Measurements from ENCODE around the gene EPHA8.

The EPHA8 gene

DNA sequence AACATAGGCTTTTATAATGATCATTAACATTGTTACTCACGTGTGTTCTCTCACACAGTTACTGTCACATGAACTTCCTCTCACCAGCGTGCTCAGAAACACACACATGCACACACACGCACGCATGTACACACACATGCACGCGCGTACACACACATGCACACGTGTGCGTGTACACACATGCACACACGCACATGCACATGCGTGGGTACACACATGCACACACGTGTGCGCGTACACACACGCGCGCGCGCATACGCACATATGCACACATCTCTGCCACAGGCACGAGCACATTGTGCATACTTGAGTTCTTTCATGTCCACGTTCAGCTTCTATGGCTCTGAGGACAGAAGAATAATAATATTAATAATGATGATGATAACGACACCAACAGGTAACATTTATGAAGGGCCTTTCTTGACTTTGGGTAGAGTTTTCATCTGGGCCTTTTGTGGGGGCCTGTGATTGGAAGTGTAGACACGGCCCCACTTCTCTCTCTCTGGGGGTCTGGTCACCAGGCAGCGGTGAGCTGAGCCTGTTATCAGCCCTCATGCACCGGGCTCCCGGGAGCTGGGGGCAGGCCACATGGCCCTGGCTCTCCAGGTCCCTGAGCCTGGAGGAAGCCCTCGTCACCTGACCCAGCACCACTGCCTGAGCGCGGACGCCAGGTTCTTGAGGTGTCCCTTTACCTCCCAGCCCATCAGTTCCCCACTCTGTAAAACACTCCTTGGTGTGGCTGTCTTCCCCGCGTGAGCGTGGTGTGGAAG is 7.0 kb downstream of the EPHA8 start:
- Histone ChIP-seq H3K4me3 (ENCODE audit: low read length) (no peak overlapping the region), H3K9ac (ENCODE audit: low read depth, low read length) (no peak overlapping the region), H3K27ac (ENCODE audit: low read length) (no peak overlapping the region), H3K27me3 (ENCODE audit: insufficient read depth, low read length) (peaks cover 5% of the 10 kb centered on the region), H3K4me1 (ENCODE audit: insufficient read depth, low read length) (no peaks in the 10 kb centered on the region), H3K36me3 (ENCODE audit: insufficient read depth, low read depth, low read length) (no peaks in the 10 kb centered on the region), H3K9me3 (ENCODE audit: insufficient read depth, low read depth, low read length) (no peaks in the 10 kb centered on the region)

- Histone ChIP-seq H3K36me3 (ENCODE audit: insufficient read depth, low read depth, low read length) (no peaks in the 10 kb centered on the region), H3K4me1 (ENCODE audit: insufficient read depth, low read length) (no peaks in the 10 kb centered on the region), H3K4me3 (ENCODE audit: low read length) (no peak overlapping the region), H3K27me3 (ENCODE audit: insufficient read depth, low read length) (no peaks in the 10 kb centered on the region), H3K9me3 (ENCODE audit: insufficient read depth, low read depth, low read length) (no peaks in the 10 kb centered on the region), H3K27ac (ENCODE audit: low read length) (no peak overlapping the region), H3K9ac (ENCODE audit: low read depth, low read length) (no peak overlapping the region)
Measured at GRCh38 chr1:22572818-22573217, 9.5 kb downstream of the EPHA8 start.

DNA sequence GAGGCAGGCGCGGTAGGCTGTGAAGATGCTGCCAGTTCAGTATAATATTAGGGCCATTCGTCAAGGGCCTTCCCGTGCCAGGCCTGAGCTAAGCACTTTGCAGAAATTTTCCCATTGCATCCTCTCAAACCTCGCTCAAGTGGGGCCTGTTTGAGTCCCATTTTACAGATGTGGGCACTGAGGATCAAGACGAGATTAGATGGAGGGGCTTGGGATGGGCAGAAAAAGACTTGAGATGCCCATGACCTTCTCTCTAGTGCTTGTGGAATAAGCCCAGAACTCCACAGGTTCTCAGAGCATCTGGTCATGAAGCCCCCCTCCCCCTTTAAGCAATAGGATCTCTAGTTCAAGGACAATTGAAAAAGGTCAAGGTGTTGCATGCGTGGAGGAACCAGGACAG is 9.9 kb downstream of the EPHA8 start:
- Histone ChIP-seq H3K36me3 (ENCODE audit: insufficient read depth, low read depth, low read length) (no peaks in the 10 kb centered on the region), H3K9me3 (ENCODE audit: insufficient read depth, low read depth, low read length) (peaks cover under 1% of the 10 kb centered on the region; the same call in 1 of the 2 replicates), H3K27me3 (ENCODE audit: insufficient read depth, low read length) (no peaks in the 10 kb centered on the region), H3K4me3 (ENCODE audit: low read length) (no peak overlapping the region), H3K27ac (ENCODE audit: low read length) (no peak overlapping the region), H3K9ac (ENCODE audit: low read depth, low read length) (no peak overlapping the region), H3K4me1 (ENCODE audit: insufficient read depth, low read length) (no peaks in the 10 kb centered on the region)

- H3K27ac ChIP-seq (ENCODE audit: low read length), result no peak overlapping the region
- H3K9ac ChIP-seq (ENCODE audit: low read depth, low read length), result no peak overlapping the region
- H3K4me1 ChIP-seq (ENCODE audit: insufficient read depth, low read length), result no peaks in the 10 kb centered on the region
- no peaks in the 10 kb centered on the region for H3K27me3 ChIP-seq (ENCODE audit: insufficient read depth, low read length)
- no peak overlapping the region for H3K4me3 ChIP-seq (ENCODE audit: low read length)
- H3K36me3 ChIP-seq (ENCODE audit: insufficient read depth, low read depth, low read length), result no peaks in the 10 kb centered on the region
- H3K9me3 ChIP-seq (ENCODE audit: insufficient read depth, low read depth, low read length), result peaks cover 9% of the 10 kb centered on the region; the same call in 1 of the 2 replicates
Measured at GRCh38 chr1:22575532-22576149, 12.4 kb downstream of the EPHA8 start.

GRCh38 chr1:22576150-22576544 is 12.9 kb downstream of the EPHA8 start:
- peaks cover 9% of the 10 kb centered on the region; the same call in 1 of the 2 replicates for H3K9me3 ChIP-seq (ENCODE audit: insufficient read depth, low read depth, low read length)
- no peak overlapping the region for H3K9ac ChIP-seq (ENCODE audit: low read depth, low read length)
- H3K4me3 ChIP-seq (ENCODE audit: low read length), result no peak overlapping the region
- H3K27me3 ChIP-seq (ENCODE audit: insufficient read depth, low read length), result no peaks in the 10 kb centered on the region
- no peaks in the 10 kb centered on the region for H3K36me3 ChIP-seq (ENCODE audit: insufficient read depth, low read depth, low read length)
- H3K4me1 ChIP-seq (ENCODE audit: insufficient read depth, low read length), result no peaks in the 10 kb centered on the region
- no peak overlapping the region for H3K27ac ChIP-seq (ENCODE audit: low read length)

GRCh38 chr1:22576617-22577016 is 13.3 kb downstream of the EPHA8 start:
- no peak overlapping the region for H3K4me3 ChIP-seq (ENCODE audit: low read length)
- peaks cover 9% of the 10 kb centered on the region; the same call in 1 of the 2 replicates for H3K9me3 ChIP-seq (ENCODE audit: insufficient read depth, low read depth, low read length)
- no peak overlapping the region for H3K9ac ChIP-seq (ENCODE audit: low read depth, low read length)
- H3K36me3 ChIP-seq (ENCODE audit: insufficient read depth, low read depth, low read length), result no peaks in the 10 kb centered on the region
- no peaks in the 10 kb centered on the region for H3K4me1 ChIP-seq (ENCODE audit: insufficient read depth, low read length)
- no peaks in the 10 kb centered on the region for H3K27me3 ChIP-seq (ENCODE audit: insufficient read depth, low read length)
- H3K27ac ChIP-seq (ENCODE audit: low read length), result no peak overlapping the region

GRCh38 chr1:22578732-22579361 is 15.6 kb downstream of the EPHA8 start:
- H3K27me3 ChIP-seq (ENCODE audit: insufficient read depth, low read length), result no peaks in the 10 kb centered on the region
- no peak overlapping the region for H3K27ac ChIP-seq (ENCODE audit: low read length)
- H3K9ac ChIP-seq (ENCODE audit: low read depth, low read length), result no peak overlapping the region
- peaks cover 9% of the 10 kb centered on the region; the same call in 1 of the 2 replicates for H3K9me3 ChIP-seq (ENCODE audit: insufficient read depth, low read depth, low read length)
- no peaks in the 10 kb centered on the region for H3K4me1 ChIP-seq (ENCODE audit: insufficient read depth, low read length)
- H3K4me3 ChIP-seq (ENCODE audit: low read length), result no peak overlapping the region
- no peaks in the 10 kb centered on the region for H3K36me3 ChIP-seq (ENCODE audit: insufficient read depth, low read depth, low read length)

GRCh38 chr1:22579541-22580155 is 16.4 kb downstream of the EPHA8 start:
- H3K36me3 ChIP-seq (ENCODE audit: insufficient read depth, low read depth, low read length), result no peaks in the 10 kb centered on the region
- no peak overlapping the region for H3K9ac ChIP-seq (ENCODE audit: low read depth, low read length)
- no peak overlapping the region for H3K4me3 ChIP-seq (ENCODE audit: low read length)
- H3K4me1 ChIP-seq (ENCODE audit: insufficient read depth, low read length), result no peaks in the 10 kb centered on the region
- peaks cover 9% of the 10 kb centered on the region; the same call in 1 of the 2 replicates for H3K9me3 ChIP-seq (ENCODE audit: insufficient read depth, low read depth, low read length)
- H3K27ac ChIP-seq (ENCODE audit: low read length), result no peak overlapping the region
- no peaks in the 10 kb centered on the region for H3K27me3 ChIP-seq (ENCODE audit: insufficient read depth, low read length)

DNA sequence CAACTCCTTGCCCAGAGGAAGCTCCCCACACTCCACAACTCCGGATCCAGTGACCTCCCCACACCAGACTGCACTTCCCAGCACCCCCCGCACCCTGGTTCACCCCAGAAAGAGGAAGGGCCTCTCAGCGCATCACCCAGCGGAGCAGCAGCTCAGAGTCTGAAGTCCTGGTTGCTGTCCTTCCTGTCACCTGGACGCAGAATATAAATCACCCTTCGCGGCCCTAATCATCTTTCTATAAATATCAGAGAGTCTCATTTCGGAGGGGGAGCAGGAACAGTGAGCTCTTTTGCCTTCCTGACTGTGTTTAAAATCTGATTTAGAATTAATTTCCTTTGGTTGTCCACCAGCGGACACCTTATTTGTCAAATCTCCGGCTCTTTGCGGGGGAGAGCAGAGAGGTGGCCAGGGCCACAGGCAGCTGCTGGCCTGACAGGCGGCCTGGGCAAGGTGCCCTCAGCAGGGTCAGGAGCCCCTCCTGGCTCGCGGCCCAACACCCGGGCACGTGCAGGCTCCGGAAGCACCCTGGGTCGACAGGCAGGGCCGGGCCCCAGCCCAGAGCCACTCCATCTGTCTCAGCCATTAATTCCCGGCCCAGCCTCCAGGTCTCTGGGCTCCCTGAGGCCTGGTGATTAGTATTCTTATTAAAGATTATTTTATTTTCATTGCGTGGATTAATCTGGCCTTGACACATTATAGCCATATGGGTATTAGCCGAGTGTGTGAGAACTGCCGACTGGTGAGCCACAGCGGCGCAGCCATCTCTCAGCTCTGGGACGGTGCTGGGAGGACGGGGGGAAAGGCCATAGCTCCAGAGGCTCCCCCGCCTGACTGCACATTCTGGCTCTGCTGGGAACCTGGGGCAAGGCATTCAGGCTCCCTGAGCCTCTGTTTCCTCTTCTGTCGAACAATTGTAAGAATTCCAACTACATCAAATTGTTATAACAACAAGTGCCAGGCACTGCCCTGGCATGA is 19.7 kb downstream of the EPHA8 start:
- no peak overlapping the region for H3K4me3 ChIP-seq (ENCODE audit: low read length)
- H3K9ac ChIP-seq (ENCODE audit: low read depth, low read length), result no peak overlapping the region
- H3K9me3 ChIP-seq (ENCODE audit: insufficient read depth, low read depth, low read length), result peaks cover 9% of the 10 kb centered on the region; the same call in 1 of the 2 replicates
- no peaks in the 10 kb centered on the region for H3K4me1 ChIP-seq (ENCODE audit: insufficient read depth, low read length)
- no peaks in the 10 kb centered on the region for H3K27me3 ChIP-seq (ENCODE audit: insufficient read depth, low read length)
- H3K36me3 ChIP-seq (ENCODE audit: insufficient read depth, low read depth, low read length), result no peaks in the 10 kb centered on the region
- no peak overlapping the region for H3K27ac ChIP-seq (ENCODE audit: low read length)

- H3K27ac ChIP-seq (ENCODE audit: low read length), result no peak overlapping the region
Measured at GRCh38 chr1:22584001-22584562, 20.8 kb downstream of the EPHA8 start.

More at GRCh38 chr1:22584001-22584562, 20.8 kb downstream of the EPHA8 start:
- Histone ChIP-seq H3K4me1 (ENCODE audit: insufficient read depth, low read length) (no peaks in the 10 kb centered on the region), H3K27me3 (ENCODE audit: insufficient read depth, low read length) (no peaks in the 10 kb centered on the region), H3K9ac (ENCODE audit: low read depth, low read length) (no peak overlapping the region; the same call in 1 of the 2 replicates), H3K9me3 (ENCODE audit: insufficient read depth, low read depth, low read length) (no peaks in the 10 kb centered on the region), H3K4me3 (ENCODE audit: low read length) (no peak overlapping the region), H3K36me3 (ENCODE audit: insufficient read depth, low read depth, low read length) (no peaks in the 10 kb centered on the region)

Data from iPS-20b (cell line).